Measurements from ENCODE around the gene LRPAP1.
"Not testable (repeated sequence)": the region's sequence is repeated elsewhere in the genome, so short reads cannot be mapped to it uniquely, and the experiment has no call there.

The LRPAP1 gene

GRCh38 chr4:3461515-3462291 lies 70.5 kb downstream of the LRPAP1 start:
- no peak for DNase-seq (ENCODE audit: low read depth)

GRCh38 chr4:3460926-3461325 lies 71.3 kb downstream of the LRPAP1 start:
- no peak for DNase-seq (ENCODE audit: low read depth)

- DNase-seq (ENCODE audit: low read depth), result not testable (repeated sequence)
Measured at GRCh38 chr4:3459156-3459555, 73.1 kb downstream of the LRPAP1 start.

- DNase-seq (ENCODE audit: low read depth), result no peak
Measured at GRCh38 chr4:3458371-3458770, 73.9 kb downstream of the LRPAP1 start.

GRCh38 chr4:3455596-3455995 lies 76.6 kb downstream of the LRPAP1 start:
- DNase-seq (ENCODE audit: low read depth), result not testable (repeated sequence)
